ES-I3 (cell line): ENCODE results near the gene SEMA5B.

ENCODE experiments used
- H3K36me3 ChIP-seq: 2 replicates; pipeline ENCODE4 v1.6.1; 2013; ENCODE audit warnings: mild to moderate bottlenecking, low read length, control low read depth, moderate library complexity; ENCODE audit not compliant: insufficient read depth
- H3K4me1 ChIP-seq: 2 replicates; pipeline ENCODE4 v1.6.1; 2013; ENCODE audit warnings: mild to moderate bottlenecking, control low read depth, low read length; ENCODE audit not compliant: insufficient read depth
- H3K9ac ChIP-seq: 2 replicates; pipeline ENCODE4 v1.6.1; 2013; ENCODE audit warnings: low read depth, mild to moderate bottlenecking, low read length, moderate library complexity
- H3K9me3 ChIP-seq: 2 replicates; pipeline ENCODE4 v1.6.1; 2013; ENCODE audit warnings: mild to moderate bottlenecking, low read length, moderate library complexity; ENCODE audit not compliant: control insufficient read depth, insufficient read depth

The SEMA5B gene

DNA sequence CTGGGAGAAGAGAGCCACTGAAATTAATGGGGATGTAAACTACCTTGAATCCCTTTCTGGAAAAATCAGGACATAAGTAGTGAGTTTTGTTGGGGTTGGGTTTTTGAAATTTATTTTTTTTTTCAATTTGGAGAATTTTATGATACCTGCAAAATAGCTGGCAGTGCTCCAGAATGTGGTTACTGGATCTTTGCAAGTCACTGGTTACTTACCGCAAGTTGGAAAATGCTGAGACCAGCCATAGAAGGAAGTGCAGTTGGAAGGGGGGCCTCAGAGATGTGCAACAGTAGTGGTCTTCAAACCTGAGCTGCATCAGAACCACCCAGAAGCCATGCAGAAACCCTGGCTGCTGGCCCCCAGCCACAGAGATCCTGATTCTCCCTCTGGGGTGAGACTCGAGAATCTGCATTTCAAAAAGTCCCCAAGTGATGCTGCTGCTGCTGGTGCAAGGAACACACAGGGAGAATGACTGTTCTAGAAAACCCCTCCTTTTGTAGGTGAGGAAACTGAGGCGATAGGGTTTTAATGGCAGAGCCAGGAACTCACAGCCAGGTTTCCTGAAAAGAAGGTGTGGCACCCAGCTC is 39.7 kb downstream of the SEMA5B start:
- no peaks in the 10 kb centered on the region for H3K36me3 ChIP-seq
- peaks cover 39% of the 10 kb centered on the region for H3K4me1 ChIP-seq
- no peaks in the 10 kb centered on the region for H3K9me3 ChIP-seq
- H3K9ac ChIP-seq = no peak overlapping the region

DNA sequence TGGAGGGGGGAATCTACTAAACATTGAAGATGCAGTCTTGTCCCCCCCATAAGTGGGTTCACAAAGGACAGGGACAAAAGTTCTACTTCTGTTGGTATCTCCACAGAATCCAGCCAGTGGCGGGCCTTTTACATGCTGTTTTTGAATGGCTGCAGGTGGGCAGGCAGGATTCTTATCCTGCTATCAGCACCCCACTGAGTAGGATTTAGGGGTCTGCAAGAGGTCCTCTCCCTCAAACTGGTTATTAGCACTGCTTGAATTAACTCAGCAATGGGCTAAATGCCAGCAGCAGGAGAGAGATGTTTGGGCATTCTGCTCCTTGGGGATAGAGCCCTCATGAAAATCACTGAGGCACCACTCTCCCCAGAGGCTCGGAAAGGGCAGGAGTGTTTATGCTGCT is 40.3 kb downstream of the SEMA5B start:
- no peak overlapping the region for H3K9ac ChIP-seq
- no peaks in the 10 kb centered on the region for H3K36me3 ChIP-seq
- no peaks in the 10 kb centered on the region for H3K9me3 ChIP-seq
- peaks cover 42% of the 10 kb centered on the region for H3K4me1 ChIP-seq

DNA sequence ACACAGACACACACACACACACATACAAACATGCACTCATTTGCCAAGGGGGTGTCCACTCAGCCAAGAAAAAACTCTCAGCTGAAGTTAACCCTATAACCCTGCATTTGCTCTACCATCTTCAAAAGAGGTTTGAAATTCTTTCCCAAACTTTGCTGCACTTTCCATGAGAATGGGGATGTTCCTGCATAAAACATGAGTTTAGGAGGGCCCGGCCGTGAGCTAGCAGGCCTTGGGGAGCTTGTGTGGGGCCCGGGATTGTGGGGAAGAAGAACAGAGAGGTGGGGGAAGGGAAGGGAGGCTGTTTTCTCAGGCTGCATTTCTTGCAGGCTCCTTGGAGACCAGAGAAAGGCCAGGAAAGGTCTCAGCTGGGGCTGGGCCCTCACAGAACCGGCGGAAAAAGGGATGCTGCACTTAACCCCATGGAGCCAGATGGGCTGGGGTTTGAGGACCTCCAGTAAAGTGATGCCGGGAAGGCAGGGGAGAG is 40.8 kb downstream of the SEMA5B start:
- no peaks in the 10 kb centered on the region for H3K9me3 ChIP-seq
- no peaks in the 10 kb centered on the region for H3K36me3 ChIP-seq
- peaks cover 42% of the 10 kb centered on the region for H3K4me1 ChIP-seq
- H3K9ac ChIP-seq = no peak overlapping the region

DNA sequence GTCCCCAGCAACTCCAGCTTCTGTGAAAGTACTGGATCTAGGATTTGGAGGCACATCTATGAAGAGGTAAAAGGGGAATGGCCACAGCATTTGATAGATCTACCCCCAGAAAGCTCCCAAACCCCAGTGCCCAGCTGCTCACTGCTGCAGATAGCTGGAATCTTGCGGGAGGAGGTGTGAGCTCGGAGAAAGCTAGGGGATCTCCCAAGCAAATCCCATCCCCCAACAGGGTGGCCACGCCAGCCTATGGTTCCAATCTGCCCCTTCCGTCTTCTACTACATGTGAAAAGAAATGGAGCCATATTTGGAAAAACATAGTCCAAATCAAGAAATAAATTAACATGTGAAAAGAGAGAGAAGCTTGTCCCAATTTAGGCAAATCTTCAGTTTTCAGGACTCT is 42.0 kb downstream of the SEMA5B start:
- no peak overlapping the region for H3K9ac ChIP-seq
- no peaks in the 10 kb centered on the region for H3K9me3 ChIP-seq
- no peaks in the 10 kb centered on the region for H3K36me3 ChIP-seq
- peaks cover 42% of the 10 kb centered on the region for H3K4me1 ChIP-seq

DNA sequence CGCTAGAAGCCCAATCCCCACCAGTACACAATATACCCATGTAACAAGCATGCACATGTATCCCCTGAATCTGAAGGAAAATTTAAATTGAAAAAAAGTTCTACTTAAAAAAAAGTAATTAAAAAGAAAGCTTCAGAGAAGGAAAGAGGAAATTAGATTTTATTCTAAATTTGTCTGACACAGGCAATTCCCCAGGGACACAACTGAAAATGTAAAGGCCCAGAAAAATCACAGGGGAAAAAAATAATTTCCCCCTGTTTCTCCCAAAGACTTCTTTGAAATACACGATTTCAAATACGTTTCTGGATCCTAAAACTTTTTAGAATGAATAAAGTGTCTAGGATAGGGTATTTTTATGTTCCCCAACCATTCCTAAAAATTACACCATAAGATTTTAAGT is 42.9 kb downstream of the SEMA5B start:
- peaks cover 42% of the 10 kb centered on the region for H3K4me1 ChIP-seq
- no peaks in the 10 kb centered on the region for H3K9me3 ChIP-seq
- H3K9ac ChIP-seq = no peak overlapping the region
- H3K36me3 ChIP-seq = no peaks in the 10 kb centered on the region

DNA sequence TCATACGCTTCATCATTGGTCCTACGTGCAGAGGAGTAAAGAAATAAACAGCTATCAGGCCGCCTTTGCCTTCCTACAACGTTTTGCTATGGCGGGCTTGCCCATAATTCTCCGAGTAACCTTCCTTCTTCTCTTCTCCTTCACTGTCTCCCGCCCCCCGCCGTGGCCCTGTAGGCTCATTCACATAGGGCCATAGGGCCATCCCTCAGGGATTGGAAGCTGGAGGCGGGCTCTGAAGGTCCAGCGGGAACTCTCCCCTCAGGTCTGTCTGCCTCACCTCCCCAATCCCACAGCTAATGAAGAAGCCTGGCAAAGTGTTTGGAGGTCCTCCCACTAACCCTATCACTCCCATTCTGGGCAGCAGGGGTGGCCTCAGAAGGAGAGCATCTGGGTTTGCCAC is 43.6 kb downstream of the SEMA5B start:
- Histone ChIP-seq H3K4me1 (peaks cover 45% of the 10 kb centered on the region), H3K9ac (peak overlapping the region; percentile 20; the same call in 1 of the 2 replicates), H3K9me3 (no peaks in the 10 kb centered on the region), H3K36me3 (no peaks in the 10 kb centered on the region)

DNA sequence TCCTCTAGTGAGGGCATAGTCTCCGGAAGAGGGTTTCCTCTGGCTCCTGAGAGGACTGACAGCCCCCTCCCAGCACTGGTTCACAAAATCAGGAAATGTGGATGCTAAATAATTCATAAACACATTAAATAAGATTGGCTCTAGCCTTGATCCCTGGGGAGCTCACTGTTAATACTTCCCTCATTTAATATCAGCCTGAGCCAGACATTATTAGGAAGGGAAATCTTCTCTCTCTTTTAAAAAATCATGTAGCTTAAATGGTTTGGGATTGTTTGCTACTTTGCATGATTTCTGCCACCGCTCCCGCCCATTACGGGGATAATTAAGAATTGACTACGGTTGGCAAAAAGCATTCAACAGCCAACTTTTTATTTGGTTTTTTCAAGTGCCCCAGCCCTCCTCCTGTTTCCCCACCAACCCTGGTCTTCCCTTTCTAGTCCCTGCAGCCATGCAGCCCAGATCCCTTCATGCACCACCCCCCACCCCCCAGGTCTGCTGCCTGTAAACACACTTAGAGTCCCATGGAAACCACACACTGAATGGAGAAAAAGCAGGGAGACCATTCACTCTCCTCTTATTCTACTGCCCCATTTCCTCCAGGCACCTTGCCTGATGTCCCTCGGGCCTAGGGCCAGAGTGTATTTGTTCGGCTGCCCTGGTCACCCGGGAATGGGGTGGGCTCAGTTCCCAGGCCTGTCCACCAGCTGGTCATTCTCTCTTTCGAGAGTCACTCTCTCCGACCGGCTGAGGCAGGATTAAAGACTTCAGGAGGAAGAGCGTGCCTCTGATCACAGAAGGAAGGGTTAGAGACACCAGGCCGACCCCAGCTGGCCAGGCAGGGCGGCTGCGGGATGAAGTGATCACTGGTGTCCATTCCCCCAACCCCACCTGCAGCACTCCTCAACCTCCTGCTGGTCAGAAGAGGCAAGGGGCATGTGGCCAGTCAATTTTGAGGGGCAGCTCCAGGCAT is 45.1 kb downstream of the SEMA5B start:
- peaks cover 46% of the 10 kb centered on the region for H3K4me1 ChIP-seq
- no peaks in the 10 kb centered on the region for H3K36me3 ChIP-seq
- no peaks in the 10 kb centered on the region for H3K9me3 ChIP-seq
- H3K9ac ChIP-seq = no peak overlapping the region

DNA sequence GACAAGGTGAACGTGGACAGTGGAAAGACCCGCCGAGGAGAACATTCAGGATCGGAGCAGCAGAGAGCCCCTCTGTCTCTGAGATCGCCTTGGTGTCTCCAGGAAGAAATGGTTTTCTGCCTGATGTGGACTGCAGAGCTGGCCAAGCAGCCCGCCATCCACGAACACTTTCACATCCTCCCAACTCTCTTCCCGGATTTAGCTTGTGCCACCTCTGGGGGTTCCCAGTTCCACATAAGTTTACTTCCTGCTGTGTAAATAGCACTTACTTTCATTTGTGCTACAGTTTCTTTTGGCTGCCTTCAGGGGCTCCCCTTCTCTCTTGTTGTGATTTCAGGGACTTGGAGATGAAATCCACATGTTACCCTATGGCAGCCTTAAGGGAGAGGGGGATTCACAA is 48.4 kb downstream of the SEMA5B start:
- Histone ChIP-seq H3K9ac (no peak overlapping the region), H3K36me3 (no peaks in the 10 kb centered on the region), H3K4me1 (peaks cover 52% of the 10 kb centered on the region), H3K9me3 (no peaks in the 10 kb centered on the region)

DNA sequence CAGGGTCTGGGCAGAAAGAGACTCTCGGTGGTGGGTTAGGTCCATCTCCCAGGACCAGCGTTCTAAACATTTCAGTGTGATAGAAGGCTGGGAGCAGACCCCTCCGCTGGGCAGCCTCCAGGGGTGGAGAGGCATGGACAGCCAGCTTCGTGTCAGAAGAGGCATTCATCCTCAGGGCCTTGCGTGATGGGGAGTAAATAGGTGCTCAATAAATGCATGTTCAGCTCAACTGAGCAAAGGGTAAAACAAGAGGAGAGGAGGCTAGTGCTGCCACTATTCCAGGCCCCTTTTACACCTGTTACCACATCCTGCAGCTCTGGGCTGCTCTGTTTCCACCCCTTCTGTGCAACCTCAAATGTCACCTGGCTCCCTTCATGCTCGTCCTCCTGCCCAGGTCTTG is 49.0 kb downstream of the SEMA5B start:
- Histone ChIP-seq H3K9ac (no peak overlapping the region), H3K36me3 (no peaks in the 10 kb centered on the region), H3K9me3 (no peaks in the 10 kb centered on the region), H3K4me1 (peaks cover 56% of the 10 kb centered on the region)

DNA sequence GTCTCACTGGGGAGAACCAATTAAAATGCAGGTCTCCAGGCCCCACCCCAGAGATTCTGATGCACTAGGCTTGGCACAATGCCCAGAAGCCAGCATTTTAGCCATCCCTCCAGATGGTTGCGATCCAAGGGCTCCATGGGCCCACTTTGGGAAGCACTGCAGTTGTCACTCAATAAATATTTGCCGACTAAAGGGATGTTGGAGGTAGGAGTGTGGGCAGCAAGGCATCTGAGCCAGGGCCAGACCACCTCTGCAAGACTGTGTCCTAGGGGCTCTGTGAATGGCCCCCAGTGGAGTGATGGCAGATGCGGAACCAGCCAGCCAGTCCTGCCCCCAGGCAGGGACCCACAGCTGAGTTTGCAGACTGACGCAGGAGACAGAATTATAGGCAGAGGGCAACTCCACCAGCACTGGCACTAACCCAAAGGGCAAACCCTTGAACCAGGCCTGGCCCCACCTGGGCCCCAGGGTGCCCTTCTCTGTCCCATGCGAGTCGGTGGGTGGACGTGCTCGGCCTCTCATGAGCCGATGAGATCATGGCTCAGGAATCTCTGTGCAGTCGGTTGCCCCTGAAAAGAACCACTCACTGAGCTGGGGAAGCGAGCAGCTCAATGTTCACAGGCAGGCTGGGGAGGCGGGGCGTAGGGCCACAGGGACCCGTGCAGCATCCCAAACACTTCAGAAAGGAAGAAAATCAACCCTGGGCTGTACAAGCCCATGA is 49.7 kb downstream of the SEMA5B start:
- Histone ChIP-seq H3K36me3 (no peaks in the 10 kb centered on the region), H3K9ac (no peak overlapping the region), H3K9me3 (no peaks in the 10 kb centered on the region), H3K4me1 (peaks cover 60% of the 10 kb centered on the region)

DNA sequence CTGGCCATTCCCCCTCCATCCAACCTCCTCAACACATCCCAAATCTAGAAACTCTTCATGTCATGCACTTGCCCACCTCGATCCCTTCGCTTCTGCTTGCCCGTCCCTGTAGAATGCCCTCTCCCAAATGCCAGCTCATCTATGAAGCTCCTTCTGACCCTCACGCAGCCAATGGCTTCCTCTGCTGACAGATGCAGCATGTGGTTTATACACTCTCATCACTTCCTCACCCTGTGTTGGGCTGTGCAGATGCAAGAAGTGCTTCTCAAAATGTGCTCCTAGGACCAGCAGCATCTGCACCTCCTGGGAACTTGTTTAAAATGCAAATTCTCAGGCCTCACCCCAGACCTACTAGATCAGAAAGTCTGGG is 51.7 kb downstream of the SEMA5B start:
- no peak overlapping the region for H3K9ac ChIP-seq

DNA sequence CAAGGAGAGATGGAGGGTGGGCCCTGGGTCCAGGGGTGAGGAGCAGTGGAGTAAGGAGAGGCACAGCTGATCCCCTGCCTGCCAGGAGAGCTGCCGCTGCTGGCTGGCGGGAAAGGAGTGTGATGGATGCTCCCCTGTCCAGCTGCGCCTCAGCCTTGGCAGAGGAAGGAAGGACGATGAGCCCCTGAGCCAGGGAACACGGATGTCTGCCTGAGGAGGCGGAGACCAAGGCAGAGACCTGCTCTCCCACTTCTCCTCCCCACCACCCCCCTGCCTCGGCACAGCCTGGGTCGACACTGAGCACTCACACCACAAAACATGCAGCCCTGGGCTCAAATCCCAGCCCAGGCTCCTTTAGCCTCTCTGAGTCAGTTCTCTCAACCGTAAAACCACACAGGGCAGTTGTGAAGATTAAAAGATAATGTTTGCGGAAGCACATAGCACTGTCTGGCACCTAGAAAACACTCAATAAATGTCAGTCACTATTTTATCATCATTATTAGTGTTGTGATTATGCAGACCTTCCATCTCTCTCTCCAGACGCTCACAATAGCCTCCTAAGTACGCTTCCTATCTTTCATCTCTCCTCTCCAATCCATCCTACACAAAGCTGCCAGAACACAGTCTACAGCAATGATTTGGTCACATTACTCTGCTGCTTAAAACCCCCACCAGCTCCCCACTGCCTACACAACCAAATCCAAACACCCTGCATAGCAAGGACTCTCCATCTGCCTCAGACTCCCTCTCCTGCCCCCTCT is 52.2 kb downstream of the SEMA5B start:
- H3K9ac ChIP-seq = peak overlapping the region; percentile 19; the same call in 1 of the 2 replicates

More for the DNA sequence above, 51.7 kb downstream of the SEMA5B start:
- Histone ChIP-seq H3K4me1 (peaks cover 57% of the 10 kb centered on the region), H3K36me3 (no peaks in the 10 kb centered on the region), H3K9me3 (no peaks in the 10 kb centered on the region)

DNA sequence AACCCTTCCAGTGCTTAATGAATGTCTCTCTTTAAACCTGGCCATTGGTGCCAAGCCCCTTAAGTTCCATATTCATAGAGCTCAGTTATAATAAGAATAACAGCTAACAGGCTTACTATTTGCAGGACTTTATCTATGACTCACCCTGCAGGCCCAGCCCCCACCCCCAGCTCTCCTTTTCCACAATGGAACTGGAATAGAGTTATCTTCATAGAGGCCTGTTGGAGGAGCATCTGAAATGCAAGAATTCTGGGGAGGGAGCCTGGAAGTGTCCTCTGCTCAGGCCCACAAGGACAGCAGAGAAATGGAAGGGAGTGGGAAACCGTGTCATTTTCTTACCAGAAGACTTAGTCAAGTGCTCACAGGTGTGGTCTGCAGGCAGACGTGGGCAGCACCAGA is 52.8 kb downstream of the SEMA5B start:
- Histone ChIP-seq H3K9me3 (no peaks in the 10 kb centered on the region), H3K36me3 (no peaks in the 10 kb centered on the region), H3K4me1 (peaks cover 57% of the 10 kb centered on the region), H3K9ac (peak overlapping the region; percentile 19; the same call in 1 of the 2 replicates)

More for the DNA sequence above, 52.2 kb downstream of the SEMA5B start:
- H3K4me1 ChIP-seq = peaks cover 57% of the 10 kb centered on the region
- no peaks in the 10 kb centered on the region for H3K9me3 ChIP-seq
- H3K36me3 ChIP-seq = no peaks in the 10 kb centered on the region
